ENCODE data around the gene FKBP8. TPM values are rescaled to one million over a fixed set of nuclear protein-coding genes. Genes with fewer than 3 reads are reported as not detected.
A peak's percentile ranks its signal among the peaks of the same experiment; 100 is the strongest.

FKBP8 gene
- total RNA-seq, 2 donors from 2014 or later = 277 to 336 TPM

DNA sequence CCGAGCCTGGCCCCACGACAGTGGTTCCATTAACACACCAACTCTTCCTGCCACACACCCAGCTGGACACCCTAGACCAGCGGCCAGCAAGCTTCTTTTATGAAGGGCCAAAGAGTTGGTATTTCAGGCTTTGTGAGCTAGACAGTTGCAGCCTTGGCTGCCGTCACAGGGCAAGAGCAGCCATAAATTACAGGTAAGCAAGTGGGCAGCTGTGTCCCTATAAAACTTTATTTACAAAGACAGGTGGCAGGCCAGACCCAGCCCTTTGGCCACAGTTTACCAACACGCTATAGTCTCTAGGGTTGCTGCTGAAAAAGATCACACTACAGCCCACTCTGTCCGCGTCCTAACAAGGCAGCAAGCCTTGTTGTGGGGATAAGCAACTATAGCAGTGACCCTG lies 34.8 kb downstream of the FKBP8 start:
- Mint-ChIP-seq H3K4me3 (no peak overlapping the region), H3K36me3 (ENCODE audit: low read depth) (no peaks in the 10 kb centered on the region), H3K9me3 (no peaks in the 10 kb centered on the region), H3K27ac (no peak overlapping the region), H3K27me3 (ENCODE audit: insufficient read depth) (no peaks in the 10 kb centered on the region), H3K4me1 (peaks cover 30% of the 10 kb centered on the region)
- no peak overlapping the region for H3K4me3 ChIP-seq (ENCODE audit: low read length)
- H3K36me3 ChIP-seq (ENCODE audit: control insufficient read depth, insufficient read depth, low read length) = no peaks in the 10 kb centered on the region
- TF ChIP-seq, protein P1, sequence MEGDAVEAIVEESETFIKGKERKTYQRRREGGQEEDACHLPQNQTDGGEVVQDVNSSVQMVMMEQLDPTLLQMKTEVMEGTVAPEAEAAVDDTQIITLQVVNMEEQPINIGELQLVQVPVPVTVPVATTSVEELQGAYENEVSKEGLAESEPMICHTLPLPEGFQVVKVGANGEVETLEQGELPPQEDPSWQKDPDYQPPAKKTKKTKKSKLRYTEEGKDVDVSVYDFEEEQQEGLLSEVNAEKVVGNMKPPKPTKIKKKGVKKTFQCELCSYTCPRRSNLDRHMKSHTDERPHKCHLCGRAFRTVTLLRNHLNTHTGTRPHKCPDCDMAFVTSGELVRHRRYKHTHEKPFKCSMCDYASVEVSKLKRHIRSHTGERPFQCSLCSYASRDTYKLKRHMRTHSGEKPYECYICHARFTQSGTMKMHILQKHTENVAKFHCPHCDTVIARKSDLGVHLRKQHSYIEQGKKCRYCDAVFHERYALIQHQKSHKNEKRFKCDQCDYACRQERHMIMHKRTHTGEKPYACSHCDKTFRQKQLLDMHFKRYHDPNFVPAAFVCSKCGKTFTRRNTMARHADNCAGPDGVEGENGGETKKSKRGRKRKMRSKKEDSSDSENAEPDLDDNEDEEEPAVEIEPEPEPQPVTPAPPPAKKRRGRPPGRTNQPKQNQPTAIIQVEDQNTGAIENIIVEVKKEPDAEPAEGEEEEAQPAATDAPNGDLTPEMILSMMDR (conservative IDR thresholded peaks at IDR 0.05) = no peak
- H3K27me3 ChIP-seq (ENCODE audit: control insufficient read depth, insufficient read depth, low read length, poor library complexity, severe bottlenecking) = no peaks in the 10 kb centered on the region
- peaks cover 23% of the 10 kb centered on the region for H3K4me1 ChIP-seq (ENCODE audit: control insufficient read depth, insufficient read depth, low read length)
- DNase-seq = no peak
- WGBS, 2 experiments (ENCODE audit: insufficient coverage in 1 of 2, insufficient read length in 1 of 2) = 84 to 92% methylated on average over 6 to 7 of the region's 7 CpGs
- no peak overlapping the region for H3K9ac ChIP-seq (ENCODE audit: extremely low read depth, low read length, poor library complexity, severe bottlenecking)
- H3K9me3 ChIP-seq (ENCODE audit: control insufficient read depth, low read length) = no peaks in the 10 kb centered on the region
- H3K27ac ChIP-seq (ENCODE audit: low read depth, low read length) = no peak overlapping the region

DNA sequence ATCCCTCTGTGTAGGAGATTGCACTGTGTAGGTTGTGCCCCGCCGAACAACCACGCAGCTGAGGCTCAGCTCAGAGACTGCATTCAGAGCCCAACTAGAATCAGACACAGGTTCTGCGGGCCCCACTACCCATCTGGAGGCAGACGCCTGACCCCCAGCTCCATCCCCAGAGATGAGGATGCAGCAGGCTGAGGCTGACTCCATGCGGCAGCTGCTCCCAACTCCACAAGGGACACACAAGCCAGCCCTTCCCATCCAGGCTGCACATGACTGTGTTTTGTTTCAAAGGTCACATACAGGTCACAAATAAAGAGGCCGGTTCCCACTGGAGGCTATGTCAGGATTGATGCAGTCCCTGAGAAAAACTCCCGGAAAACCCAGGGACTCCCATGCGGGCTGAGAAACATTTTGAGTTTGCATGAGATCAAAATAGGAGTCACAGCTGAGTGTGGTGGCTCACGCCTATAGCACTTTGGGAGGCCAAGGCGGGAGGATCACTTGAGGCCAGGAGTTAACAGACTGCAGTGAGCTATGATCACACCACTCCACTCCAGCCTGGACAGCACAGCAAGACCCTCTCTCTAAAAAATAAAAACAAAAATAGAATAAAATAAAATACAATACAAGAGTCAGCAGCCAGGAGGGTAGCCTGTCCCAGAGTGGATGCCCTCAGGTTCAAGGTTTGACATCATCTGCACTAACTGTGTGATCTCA lies 35.5 kb downstream of the FKBP8 start:
- Histone ChIP-seq H3K27me3 (ENCODE audit: control insufficient read depth, insufficient read depth, low read length, poor library complexity, severe bottlenecking) (no peaks in the 10 kb centered on the region), H3K4me1 (ENCODE audit: control insufficient read depth, insufficient read depth, low read length) (peaks cover 23% of the 10 kb centered on the region), H3K9me3 (ENCODE audit: control insufficient read depth, low read length) (no peaks in the 10 kb centered on the region), H3K4me3 (ENCODE audit: low read length) (no peak overlapping the region), H3K27ac (ENCODE audit: low read depth, low read length) (no peak overlapping the region), H3K9ac (ENCODE audit: extremely low read depth, low read length, poor library complexity, severe bottlenecking) (no peak overlapping the region), H3K36me3 (ENCODE audit: control insufficient read depth, insufficient read depth, low read length) (no peaks in the 10 kb centered on the region)
- TF ChIP-seq, protein P1 (conservative IDR thresholded peaks at IDR 0.05) = no peak
- H3K27ac Mint-ChIP-seq = peak overlapping the region; percentile 83
- no peaks in the 10 kb centered on the region for H3K9me3 Mint-ChIP-seq
- no peaks in the 10 kb centered on the region for H3K36me3 Mint-ChIP-seq (ENCODE audit: low read depth)
- H3K4me1 Mint-ChIP-seq = peaks cover 30% of the 10 kb centered on the region
- no peak for DNase-seq
- WGBS, 2 experiments (ENCODE audit: insufficient coverage in 1 of 2, insufficient read length in 1 of 2) = 79 to 88% methylated on average over 8 to 11 of the region's 11 CpGs
- no peak overlapping the region for H3K4me3 Mint-ChIP-seq
- no peaks in the 10 kb centered on the region for H3K27me3 Mint-ChIP-seq (ENCODE audit: insufficient read depth)

DNA sequence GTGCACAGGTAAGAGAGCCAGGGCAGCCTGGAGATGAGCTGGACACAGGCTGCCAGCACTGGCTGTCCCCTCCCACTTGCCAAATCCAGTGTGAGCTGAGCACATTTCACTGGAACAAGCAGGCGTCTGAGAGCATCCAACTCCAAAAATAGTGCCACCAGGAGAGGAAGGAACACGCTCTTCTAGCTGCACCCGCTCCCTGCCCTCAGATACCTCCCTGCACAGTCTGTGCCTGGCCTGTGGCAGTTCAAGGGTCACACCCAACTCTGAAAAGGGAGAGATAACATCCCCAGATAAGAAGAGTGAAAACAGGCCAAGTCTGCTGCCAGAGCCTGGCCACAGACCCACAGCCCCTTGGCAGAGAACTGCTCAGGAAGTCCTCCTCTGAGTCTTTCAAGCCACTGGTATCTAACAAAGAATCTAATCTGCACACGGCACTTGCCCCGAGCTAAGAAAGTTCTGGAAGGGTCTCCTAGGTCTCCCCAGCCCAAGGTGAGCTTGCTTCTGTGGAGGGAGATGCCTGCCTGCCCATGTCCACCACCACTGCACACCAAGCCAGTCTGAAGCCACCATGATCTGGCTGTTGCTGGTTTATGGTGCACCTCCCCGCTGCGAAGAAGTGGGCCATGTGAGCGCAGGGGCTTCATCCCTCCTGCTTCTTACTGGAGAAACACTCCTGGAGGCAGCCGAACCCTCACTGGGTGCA lies 36.2 kb downstream of the FKBP8 start:
- Mint-ChIP-seq H3K4me1 (peaks cover 30% of the 10 kb centered on the region), H3K4me3 (no peak overlapping the region), H3K27ac (peak overlapping the region; percentile 83), H3K9me3 (no peaks in the 10 kb centered on the region), H3K36me3 (ENCODE audit: low read depth) (no peaks in the 10 kb centered on the region), H3K27me3 (ENCODE audit: insufficient read depth) (no peaks in the 10 kb centered on the region)
- Histone ChIP-seq H3K9me3 (ENCODE audit: control insufficient read depth, low read length) (no peaks in the 10 kb centered on the region), H3K9ac (ENCODE audit: extremely low read depth, low read length, poor library complexity, severe bottlenecking) (no peak overlapping the region), H3K4me3 (ENCODE audit: low read length) (no peak overlapping the region), H3K27ac (ENCODE audit: low read depth, low read length) (no peak overlapping the region), H3K4me1 (ENCODE audit: control insufficient read depth, insufficient read depth, low read length) (peaks cover 23% of the 10 kb centered on the region), H3K36me3 (ENCODE audit: control insufficient read depth, insufficient read depth, low read length) (no peaks in the 10 kb centered on the region), H3K27me3 (ENCODE audit: control insufficient read depth, insufficient read depth, low read length, poor library complexity, severe bottlenecking) (no peaks in the 10 kb centered on the region)
- WGBS, 2 experiments (ENCODE audit: insufficient coverage in 1 of 2, insufficient read length in 1 of 2) = 92 to 93% methylated on average over 6 to 9 of the region's 9 CpGs
- no peak for DNase-seq
- TF ChIP-seq, protein P1 (conservative IDR thresholded peaks at IDR 0.05) = no peak

All from endodermal cell (in vitro differentiated cells).